ENCODE data around the gene ST3GAL3.
A peak's percentile ranks its signal among the peaks of the same experiment; 100 is the strongest.

ST3GAL3 gene

GRCh38 chr1:43971336-43971980 is 264.1 kb downstream of the ST3GAL3 start:
- DNase-seq, result no peak

GRCh38 chr1:43973981-43974442 is 266.7 kb downstream of the ST3GAL3 start:
- no peak for DNase-seq

GRCh38 chr1:43974443-43975248 is 267.3 kb downstream of the ST3GAL3 start, which contains the start of gene ATP6V0B:
Gene ATP6V0B, plus strand, starts transcription at chr1:43974960. Its CDS starts 81 bp downstream, at chr1:43975041.
- peak; percentile 85 to 94 for DNase-seq

- no peak for DNase-seq
These were observed 268.1 kb downstream of the ST3GAL3 start for GRCh38 chr1:43975249-43975961.

GRCh38 chr1:43976045-43976444 is 268.7 kb downstream of the ST3GAL3 start:
- DNase-seq, result no peak

- no peak for DNase-seq
These were observed 269.6 kb downstream of the ST3GAL3 start for GRCh38 chr1:43976890-43977289.

- no peak for DNase-seq
These were observed 270.3 kb downstream of the ST3GAL3 start for GRCh38 chr1:43977376-43978263.

- DNase-seq, result no peak
These were observed 270.9 kb downstream of the ST3GAL3 start for GRCh38 chr1:43978264-43978550.

GRCh38 chr1:43978551-43979260 is 271.4 kb downstream of the ST3GAL3 start, which contains the start of gene B4GALT2:
Gene B4GALT2, plus strand, starts transcription at chr1:43979210. Its CDS starts 1,951 bp downstream, at chr1:43981161.
- DNase-seq, result peak in 1 of 2 experiments; percentile 39

- no peak for DNase-seq
These were observed 271.9 kb downstream of the ST3GAL3 start for GRCh38 chr1:43979261-43979527.

- DNase-seq, result no peak
These were observed 272.4 kb downstream of the ST3GAL3 start for GRCh38 chr1:43979528-43980254.

- no peak for DNase-seq
These were observed 273.2 kb downstream of the ST3GAL3 start for GRCh38 chr1:43980255-43981134.
